Measurements from ENCODE around the gene HEMK1.

HEMK1 gene

GRCh38 chr3:50574444-50574831, 5.1 kb downstream of the HEMK1 start:
- H3K27me3 ChIP-seq: no peaks in the 10 kb centered on the region
- no peaks in the 10 kb centered on the region for H3K9me3 ChIP-seq
- TF ChIP-seq CTCF (IDR thresholded peaks at IDR 0.05; ENCODE audit: low read depth, low read length): no peak
- no peaks in the 10 kb centered on the region for H3K36me3 ChIP-seq
- no peaks in the 10 kb centered on the region for H3K4me1 ChIP-seq
- no peak for DNase-seq
- no peak overlapping the region for H3K4me3 ChIP-seq (ENCODE audit: low read depth, low read length)

GRCh38 chr3:50575372-50575771, 6.0 kb downstream of the HEMK1 start:
- Histone ChIP-seq H3K36me3 (no peaks in the 10 kb centered on the region), H3K4me3 (ENCODE audit: low read depth, low read length) (no peak overlapping the region), H3K27me3 (no peaks in the 10 kb centered on the region), H3K4me1 (no peaks in the 10 kb centered on the region), H3K9me3 (no peaks in the 10 kb centered on the region)
- no peak for DNase-seq
- TF ChIP-seq CTCF (IDR thresholded peaks at IDR 0.05; ENCODE audit: low read depth, low read length): no peak

GRCh38 chr3:50577348-50577747, 8.0 kb downstream of the HEMK1 start:
- TF ChIP-seq CTCF (IDR thresholded peaks at IDR 0.05; ENCODE audit: low read depth, low read length): no peak
- H3K9me3 ChIP-seq: no peaks in the 10 kb centered on the region
- no peaks in the 10 kb centered on the region for H3K4me1 ChIP-seq
- no peaks in the 10 kb centered on the region for H3K27me3 ChIP-seq
- no peak overlapping the region for H3K4me3 ChIP-seq (ENCODE audit: low read depth, low read length)
- DNase-seq: no peak
- H3K36me3 ChIP-seq: no peaks in the 10 kb centered on the region

GRCh38 chr3:50580683-50581458, 11.5 kb downstream of the HEMK1 start:
- Histone ChIP-seq H3K27me3 (no peaks in the 10 kb centered on the region), H3K36me3 (no peaks in the 10 kb centered on the region), H3K4me1 (no peaks in the 10 kb centered on the region), H3K9me3 (no peaks in the 10 kb centered on the region), H3K4me3 (ENCODE audit: low read depth, low read length) (no peak overlapping the region)
- no peak for DNase-seq
- TF ChIP-seq CTCF (IDR thresholded peaks at IDR 0.05; ENCODE audit: low read depth, low read length): peak; percentile 6; the same call in 1 of the 2 replicates

GRCh38 chr3:50581459-50581842, 12.1 kb downstream of the HEMK1 start:
- H3K36me3 ChIP-seq: no peaks in the 10 kb centered on the region
- no peak overlapping the region for H3K4me3 ChIP-seq (ENCODE audit: low read depth, low read length)
- no peaks in the 10 kb centered on the region for H3K27me3 ChIP-seq
- no peak for DNase-seq
- no peaks in the 10 kb centered on the region for H3K9me3 ChIP-seq
- H3K4me1 ChIP-seq: no peaks in the 10 kb centered on the region
- TF ChIP-seq CTCF (IDR thresholded peaks at IDR 0.05; ENCODE audit: low read depth, low read length): no peak

GRCh38 chr3:50582083-50582482, 12.8 kb downstream of the HEMK1 start:
- H3K36me3 ChIP-seq: no peaks in the 10 kb centered on the region
- TF ChIP-seq CTCF (IDR thresholded peaks at IDR 0.05; ENCODE audit: low read depth, low read length): no peak
- no peak overlapping the region for H3K4me3 ChIP-seq (ENCODE audit: low read depth, low read length)
- H3K27me3 ChIP-seq: no peaks in the 10 kb centered on the region
- no peaks in the 10 kb centered on the region for H3K9me3 ChIP-seq
- no peaks in the 10 kb centered on the region for H3K4me1 ChIP-seq
- no peak for DNase-seq

Measured in BE2C (cell line).